Mucosa of descending colon (tissue), 3 donors: ENCODE measurements around the gene DHRS12. TPM values are rescaled to one million over a fixed set of nuclear protein-coding genes. Genes with fewer than 3 reads are reported as not detected.

Experiments used
- ATAC-seq: fragments of 200-7000 bp; cut with Tn5 transposase; one replicate; pipeline ENCODE4 v1.9.1; 2020; ENCODE audit warnings: mild to moderate bottlenecking, moderate library complexity
- DNase-seq, 3 donors: peaks; one replicate each; pipeline ENCODE4 v3.0.0-alpha.2; 2020
- H3K36me3 ChIP-seq: fragments of 200-600 bp; one replicate; pipeline ENCODE4 v1.8.0; 2021; ENCODE audit warnings: low read depth, mild to moderate bottlenecking
- H3K4me1 ChIP-seq: fragments of 200-600 bp; one replicate; pipeline ENCODE4 v1.8.0; 2021; ENCODE audit warnings: low read depth, mild to moderate bottlenecking
- H3K4me3 ChIP-seq: fragments of 200-600 bp; one replicate; pipeline ENCODE4 v1.8.0; 2021; ENCODE audit warnings: mild to moderate bottlenecking
- H3K9me3 ChIP-seq: fragments of 200-600 bp; one replicate; pipeline ENCODE4 v1.8.0; 2021; ENCODE audit warnings: mild to moderate bottlenecking
- intact Hi-C, 2 donors: fragments of 100-400 bp; cut with DNase I in 1 of 2; cut with micrococcal nuclease in 1 of 2; formaldehyde crosslinking; loops; one replicate each; pipeline versions ENCODE4 v1.11.0 to v1.11.1; 2022; cut with DNase I, micrococcal nuclease
- total RNA-seq, 3 donors: library from RNA; stranded (reverse); fragmentation: NEBNext Ultra II Directional in 2 of 3; extraction: Animal tissue kit (Norgen Biotek cat#: 25700) in 2 of 3; gene quantifications; one replicate each; pipeline versions ENCODE4 v1.2.1 to v1.2.4, GENCODE V29; 2021 to 2023
- TF ChIP-seq, protein P1 (sequence below): fragments of 200-600 bp; IDR thresholded peaks from one replicate; pipeline ENCODE4 v1.8.0; 2022; ENCODE audit warnings: antibody characterized with exemption, mild to moderate bottlenecking
- donor health status: DM: no; HTN: no; CAD: no; lungs with moderate emphysema.
- donor health status: DM: no; HTN: no; CAD: no.
- donor health status: DM: no; HTN: yes; CAD: no.

The DHRS12 gene
- total RNA-seq, 3 donors from 2014 or later = 11.8 to 15.1 (median 14.1) TPM

DNA sequence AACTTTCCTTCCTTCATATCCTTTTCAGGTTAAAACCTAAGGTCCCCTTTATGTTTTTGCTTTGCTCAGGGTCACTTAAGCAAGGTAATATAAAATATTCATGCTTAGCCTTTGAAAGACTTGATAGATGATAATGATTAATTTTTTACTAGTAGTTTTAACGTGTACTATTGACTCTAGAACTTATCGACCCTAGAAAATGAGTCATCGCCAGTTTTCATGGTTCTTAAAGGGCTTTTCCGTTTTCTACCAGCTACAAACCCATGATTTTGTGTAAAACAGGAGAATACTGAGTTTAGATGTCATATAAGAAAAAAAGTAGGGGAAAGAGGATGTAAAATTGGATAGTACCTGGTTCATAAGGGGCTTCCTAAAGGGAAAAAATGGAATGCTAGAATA lies 75.7 kb downstream of the DHRS12 start:
- no peak overlapping the region for H3K4me3 ChIP-seq
- TF ChIP-seq, protein P1, sequence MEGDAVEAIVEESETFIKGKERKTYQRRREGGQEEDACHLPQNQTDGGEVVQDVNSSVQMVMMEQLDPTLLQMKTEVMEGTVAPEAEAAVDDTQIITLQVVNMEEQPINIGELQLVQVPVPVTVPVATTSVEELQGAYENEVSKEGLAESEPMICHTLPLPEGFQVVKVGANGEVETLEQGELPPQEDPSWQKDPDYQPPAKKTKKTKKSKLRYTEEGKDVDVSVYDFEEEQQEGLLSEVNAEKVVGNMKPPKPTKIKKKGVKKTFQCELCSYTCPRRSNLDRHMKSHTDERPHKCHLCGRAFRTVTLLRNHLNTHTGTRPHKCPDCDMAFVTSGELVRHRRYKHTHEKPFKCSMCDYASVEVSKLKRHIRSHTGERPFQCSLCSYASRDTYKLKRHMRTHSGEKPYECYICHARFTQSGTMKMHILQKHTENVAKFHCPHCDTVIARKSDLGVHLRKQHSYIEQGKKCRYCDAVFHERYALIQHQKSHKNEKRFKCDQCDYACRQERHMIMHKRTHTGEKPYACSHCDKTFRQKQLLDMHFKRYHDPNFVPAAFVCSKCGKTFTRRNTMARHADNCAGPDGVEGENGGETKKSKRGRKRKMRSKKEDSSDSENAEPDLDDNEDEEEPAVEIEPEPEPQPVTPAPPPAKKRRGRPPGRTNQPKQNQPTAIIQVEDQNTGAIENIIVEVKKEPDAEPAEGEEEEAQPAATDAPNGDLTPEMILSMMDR = no peak

GRCh38 chr13:51727634-51728274 lies 76.2 kb downstream of the DHRS12 start:
- TF ChIP-seq, protein P1 = no peak
- Histone ChIP-seq H3K4me1 (no peaks in the 10 kb centered on the region), H3K36me3 (no peaks in the 10 kb centered on the region), H3K9me3 (no peaks in the 10 kb centered on the region), H3K4me3 (no peak overlapping the region)
- intact Hi-C loops = no loop called here
- ATAC-seq = no peak
- DNase-seq = no peak

More for the DNA sequence above, 75.7 kb downstream of the DHRS12 start:
- no peak for ATAC-seq
- Histone ChIP-seq H3K4me1 (no peaks in the 10 kb centered on the region), H3K36me3 (no peaks in the 10 kb centered on the region), H3K9me3 (no peaks in the 10 kb centered on the region)
- DNase-seq = no peak
- intact Hi-C loops = no loop called here

DNA sequence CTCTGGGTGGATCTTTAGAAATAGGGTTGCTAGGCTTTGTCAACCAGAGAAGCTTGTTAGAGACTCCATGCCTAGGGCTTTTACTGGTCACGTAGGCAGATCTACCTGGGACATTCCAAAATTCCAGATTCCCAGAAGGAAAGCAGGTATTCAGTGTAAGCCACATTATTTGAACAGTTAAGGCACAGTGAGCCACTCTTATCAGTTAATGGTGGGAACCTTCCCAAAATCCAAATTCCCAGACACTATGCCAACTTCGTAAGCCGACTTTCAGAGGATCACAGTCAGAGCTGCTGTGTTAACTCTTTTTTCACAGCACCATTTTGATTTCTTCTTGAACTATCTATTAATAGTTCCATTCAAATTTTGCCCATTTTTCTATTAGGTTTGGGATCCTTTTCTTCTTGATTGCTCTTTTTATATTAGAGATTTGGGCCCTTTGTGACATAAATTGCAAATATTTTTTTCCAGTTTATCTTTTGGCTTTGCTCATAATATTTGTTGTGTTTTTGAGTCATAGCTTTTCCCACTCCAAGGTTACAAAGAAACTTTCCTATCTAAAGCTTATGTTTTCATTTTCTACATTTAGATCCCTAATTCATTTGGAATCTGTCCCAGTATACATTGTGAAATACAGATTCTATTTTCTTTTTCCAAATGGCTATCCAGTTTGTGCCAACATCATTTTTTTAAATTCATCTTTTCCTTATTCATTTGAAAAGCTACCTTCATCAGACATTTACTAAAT lies 77.3 kb downstream of the DHRS12 start:
- no peak overlapping the region for H3K4me3 ChIP-seq
- intact Hi-C loops = no loop called here
- H3K4me1 ChIP-seq = no peaks in the 10 kb centered on the region
- DNase-seq (no peak), ATAC-seq (no peak)
- no peaks in the 10 kb centered on the region for H3K9me3 ChIP-seq
- no peaks in the 10 kb centered on the region for H3K36me3 ChIP-seq
- TF ChIP-seq, protein P1 = no peak

DNA sequence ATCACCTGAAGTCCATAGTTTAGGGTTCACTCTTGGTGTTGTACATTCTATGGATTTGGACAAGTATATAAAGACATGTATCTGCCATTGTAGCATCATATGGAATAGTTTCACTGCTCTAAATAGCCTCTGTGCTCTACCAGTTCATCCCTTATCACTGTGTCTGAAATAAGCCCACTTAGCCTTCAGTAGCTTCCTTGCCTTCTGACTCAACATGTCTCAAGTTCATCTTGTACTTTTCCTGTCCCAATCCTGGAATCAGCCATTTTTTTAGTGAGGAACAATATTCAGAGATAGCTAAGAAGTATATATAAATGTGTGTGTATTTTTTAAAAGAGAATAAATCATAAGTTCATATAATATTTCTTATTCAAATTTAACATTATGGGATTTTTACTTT lies 79.2 kb downstream of the DHRS12 start:
- Histone ChIP-seq H3K4me3 (no peak overlapping the region), H3K36me3 (no peaks in the 10 kb centered on the region), H3K4me1 (no peaks in the 10 kb centered on the region), H3K9me3 (no peaks in the 10 kb centered on the region)
- intact Hi-C loops = no loop called here
- ATAC-seq = no peak
- TF ChIP-seq, protein P1 = no peak
- no peak for DNase-seq

GRCh38 chr13:51723529-51723928 lies 80.4 kb downstream of the DHRS12 start:
- TF ChIP-seq, protein P1 = no peak
- no peak overlapping the region for H3K4me3 ChIP-seq
- no peak for DNase-seq
- H3K9me3 ChIP-seq = no peaks in the 10 kb centered on the region
- H3K36me3 ChIP-seq = no peaks in the 10 kb centered on the region
- no peak for ATAC-seq
- intact Hi-C loops = no loop called here
- H3K4me1 ChIP-seq = no peaks in the 10 kb centered on the region
